H1 (cell line): ENCODE measurements around the gene SERPINB2. TPM values are rescaled to one million over a fixed set of nuclear protein-coding genes. Genes with fewer than 3 reads are reported as not detected.

ENCODE experiments used
- polyA plus RNA-seq, 7 experiments: library from polyadenylated mRNA; depleted of rRNA in 3 of 7; stranded (reverse) in 5 of 7; unstranded in 2 of 7; fragments of >200 nt in 5 of 7; fragments of 200-250 nt in 2 of 7; gene quantifications; 1 replicate in 5 of 7; 2 replicates in 1 of 7; 4 replicates in 1 of 7; pipeline versions ENCODE4 v1.2.1 to v1.2.3, GENCODE V29; 2011 to 2013; ENCODE audit warnings: missing spikeins in 2 of 7, mixed read lengths in 2 of 7
- total RNA-seq: library from RNA; stranded (reverse); fragmentation: NEBNext Ultra II Directional; extraction: Animal tissue kit (Norgen Biotek cat#: 25700); gene quantifications from 2 replicates; pipeline ENCODE4 v1.2.1, GENCODE V29; 2021

SERPINB2 gene
- total and polyA plus RNA-seq, 2 of the 8 experiments (the other 6 are each of a cell fraction or from before 2014, with no cell fraction given), result not detected

Other genes starting within 250 kb of the SERPINB2 start
- gene SERPINB4, start 243.4 kb upstream of the SERPINB2 start, total RNA-seq, result 0.32 and 0.96 TPM in 2 replicates
- gene SERPINB4, start 243.4 kb upstream of the SERPINB2 start, polyA plus RNA-seq (2011; rRNA removed), result 0.20 and 0.36 TPM in 2 replicates
- gene SERPINB3, start 225.8 kb upstream of the SERPINB2 start, total RNA-seq, result 0.17 TPM in 1 of 2 replicates, not detected in the other
- gene SERPINB3, start 225.8 kb upstream of the SERPINB2 start, polyA plus RNA-seq (2011; rRNA removed), result 0.06 and 0.18 TPM in 2 replicates
- not detected in 2 replicates for gene SERPINB11, start 184.7 kb upstream of the SERPINB2 start, total RNA-seq
- gene SERPINB11, start 184.7 kb upstream of the SERPINB2 start, polyA plus RNA-seq (2011; rRNA removed), result not detected in 2 replicates
- not detected in 2 replicates for gene SERPINB7, start 112.3 kb upstream of the SERPINB2 start, total RNA-seq
- not detected in 2 replicates for gene SERPINB7, start 112.3 kb upstream of the SERPINB2 start, polyA plus RNA-seq (2011; rRNA removed)
- not detected in 2 replicates for gene SERPINB10, start 20.3 kb downstream of the SERPINB2 start, total RNA-seq
- gene SERPINB10, start 20.3 kb downstream of the SERPINB2 start, polyA plus RNA-seq (2011; rRNA removed), result not detected in 2 replicates
- 3.0 and 4.8 TPM in 2 replicates for gene HMSD, start 61.6 kb downstream of the SERPINB2 start, total RNA-seq
- gene HMSD, start 61.6 kb downstream of the SERPINB2 start, polyA plus RNA-seq (2011; rRNA removed), result 0.91 and 1.3 TPM in 2 replicates
- gene SERPINB8, start 82.4 kb downstream of the SERPINB2 start, total RNA-seq, result 0.50 and 1.2 TPM in 2 replicates
- 0.27 and 0.42 TPM in 2 replicates for gene SERPINB8, start 82.4 kb downstream of the SERPINB2 start, polyA plus RNA-seq (2011; rRNA removed)